GM12892 (cell line): ENCODE data around the gene CCDC57.

Experiments
- DNase-seq: peaks from one replicate; pipeline ENCODE4 v3.0.0; 2011; ENCODE audit not compliant: insufficient read length
- FAIRE-seq: peaks from 2 replicates; lab custom pipeline; 2011; peaks lifted over from hg19 to GRCh38; lab: Jason Lieb, UNC
- POLR2A ChIP-seq: IDR thresholded peaks from 2 replicates; pipeline ENCODE4 v1.6.1; 2011; ENCODE audit warnings: low read depth, low read length, control low read depth
- POLR2AphosphoS5 ChIP-seq: IDR thresholded peaks from 2 replicates; pipeline ENCODE4 v1.6.1; 2011; ENCODE audit warnings: low read depth, low read length, control low read depth
- TAF1 ChIP-seq: IDR thresholded peaks from 2 replicates; pipeline ENCODE4 v1.6.1; 2011; ENCODE audit warnings: low read depth, mild to moderate bottlenecking, control low read depth, low read length, borderline replicate concordance

Gene CCDC57

GRCh38 chr17:82091264-82092066 is 121.2 kb downstream of the CCDC57 start:
- TF ChIP-seq POLR2A (no peak), POLR2AphosphoS5 (no peak), TAF1 (no peak)
- FAIRE-seq, result no peak
- DNase-seq, result no peak

DNA sequence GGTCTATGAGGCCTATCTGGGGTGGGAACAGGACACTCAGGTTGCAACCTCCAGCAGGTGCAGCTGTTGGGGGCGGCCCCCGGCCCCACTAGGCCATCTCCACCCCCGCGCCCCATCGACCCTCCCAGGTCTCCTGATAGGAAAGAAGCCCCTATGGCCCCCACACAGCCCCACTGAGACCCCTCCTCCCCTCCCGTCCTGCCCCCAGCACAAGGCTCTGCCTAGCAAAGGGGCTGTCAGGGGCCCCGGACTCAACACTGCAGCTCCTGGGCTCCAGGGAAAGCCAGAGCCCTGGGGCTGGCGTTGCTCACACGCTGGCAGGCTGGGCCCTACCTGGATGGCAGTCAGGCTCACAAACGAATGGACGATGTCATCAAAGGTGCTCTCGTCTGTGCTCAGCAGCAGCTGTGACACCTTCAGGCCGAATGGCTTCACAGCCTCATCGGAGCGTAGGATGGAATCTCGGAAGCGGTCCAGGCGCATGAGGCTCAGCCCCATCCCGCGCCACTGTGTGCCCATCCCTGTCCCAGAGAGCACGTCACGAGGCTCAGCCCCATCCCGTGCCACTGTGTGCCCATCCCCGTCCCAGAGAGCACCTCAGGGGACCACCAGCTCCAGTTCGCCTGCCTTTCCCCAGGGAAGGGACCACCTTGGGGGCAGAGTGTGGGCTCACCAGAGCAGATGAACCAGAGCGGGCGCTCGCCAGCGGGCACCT is 121.9 kb downstream of the CCDC57 start:
- no peak for DNase-seq
- no peak for FAIRE-seq
- no peak for TF ChIP-seq TAF1
- TF ChIP-seq POLR2AphosphoS5, result no peak
- TF ChIP-seq POLR2A, result no peak; the same call in 1 of the 2 replicates

DNA sequence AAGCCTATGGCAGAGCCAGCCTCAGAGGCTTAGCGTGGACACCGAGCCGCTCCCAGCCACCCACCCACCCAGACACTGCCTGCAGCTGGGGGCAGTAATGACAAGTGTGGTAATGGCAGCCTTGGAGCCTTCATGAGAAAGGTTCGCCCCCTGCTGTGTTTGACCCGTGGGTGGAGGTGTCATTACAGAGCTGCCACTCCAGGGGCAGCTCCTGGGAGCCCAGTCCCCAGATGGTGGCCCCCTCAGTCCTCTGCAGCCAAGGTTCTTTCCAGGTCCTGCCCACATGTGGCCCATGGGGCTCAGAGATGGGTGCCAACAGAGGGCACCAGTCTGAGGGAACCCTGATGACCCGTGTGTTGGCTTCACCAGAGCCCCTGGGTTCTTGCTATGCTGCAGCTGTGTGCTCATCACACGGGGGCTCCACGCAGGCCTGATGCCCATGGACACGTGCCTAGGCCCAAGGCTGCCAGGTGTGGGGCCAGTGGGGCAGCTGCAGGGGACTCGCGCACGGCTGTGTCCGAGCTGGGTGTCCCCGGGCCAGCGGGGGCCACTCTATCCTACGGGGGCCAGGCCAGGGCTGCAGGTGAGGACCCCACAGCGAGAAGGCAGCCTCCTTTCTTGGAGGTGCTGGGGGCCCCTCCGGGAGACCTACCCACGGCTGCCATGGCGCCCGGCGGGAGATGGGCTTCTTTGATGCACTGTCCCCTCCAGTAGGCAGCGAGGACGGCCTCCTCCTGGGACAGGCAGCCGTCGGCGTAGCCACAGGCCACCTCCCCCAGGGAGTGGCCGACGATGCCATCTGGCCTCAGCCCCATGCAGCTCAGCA is 122.7 kb downstream of the CCDC57 start:
- FAIRE-seq, result no peak
- TF ChIP-seq TAF1 (no peak), POLR2A (no peak; the same call in 1 of the 2 replicates), POLR2AphosphoS5 (no peak)
- DNase-seq, result no peak

- no peak for FAIRE-seq
These were observed 123.6 kb downstream of the CCDC57 start for GRCh38 chr17:82088838-82089722.

DNA sequence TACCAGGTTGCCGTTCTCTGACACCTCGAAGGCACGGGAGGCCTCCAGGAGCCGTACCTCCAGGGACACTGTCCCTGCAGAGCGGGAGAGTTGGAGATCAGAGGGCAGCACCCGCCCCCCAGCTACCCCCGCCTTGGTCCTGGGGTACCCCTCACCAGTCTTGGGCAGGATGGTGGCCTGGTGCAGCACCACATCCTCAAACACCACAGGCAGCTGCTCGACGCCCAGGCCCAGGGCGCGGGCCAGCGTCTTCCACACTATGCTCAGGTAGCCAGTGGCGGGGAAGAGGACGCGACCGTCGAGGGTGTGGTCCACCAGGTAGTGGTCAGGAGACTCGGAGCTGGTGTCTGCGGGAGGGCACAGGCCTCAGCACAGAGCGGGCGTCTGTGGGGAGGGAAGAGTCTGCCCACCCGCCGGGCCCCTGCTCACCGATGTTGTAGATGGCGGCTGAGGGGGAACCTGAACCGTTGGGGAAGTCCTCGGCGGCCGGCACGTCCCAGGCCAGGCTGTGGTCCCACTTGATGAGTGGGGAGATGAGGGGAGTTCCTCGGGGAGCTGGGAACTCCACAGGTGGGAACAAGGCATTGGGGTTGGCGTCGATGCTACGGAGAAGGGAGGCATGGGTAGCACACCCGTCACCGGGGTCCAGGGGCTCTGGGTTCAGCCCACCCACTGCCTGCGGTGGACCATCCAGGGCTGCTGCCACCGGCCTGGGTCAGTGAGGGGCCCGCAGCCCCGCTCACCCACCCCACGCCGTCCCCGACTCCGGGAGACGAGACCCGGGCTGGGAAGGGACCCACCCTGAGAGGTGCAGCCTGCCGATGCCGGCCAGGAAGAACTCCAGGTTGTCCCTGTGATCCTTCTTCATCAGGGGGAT is 124.4 kb downstream of the CCDC57 start:
- no peak for TF ChIP-seq POLR2AphosphoS5
- no peak; the same call in 1 of the 2 replicates for TF ChIP-seq POLR2A
- TF ChIP-seq TAF1, result no peak
- DNase-seq (no peak), FAIRE-seq (no peak)

More at GRCh38 chr17:82088838-82089722, 123.6 kb downstream of the CCDC57 start:
- DNase-seq, result no peak
- TF ChIP-seq POLR2AphosphoS5, result no peak
- TF ChIP-seq TAF1, result no peak
- TF ChIP-seq POLR2A, result no peak; the same call in 1 of the 2 replicates

GRCh38 chr17:82086941-82087906 is 125.4 kb downstream of the CCDC57 start:
- TF ChIP-seq POLR2A, result no peak
- no peak for TF ChIP-seq POLR2AphosphoS5
- TF ChIP-seq TAF1, result no peak
- FAIRE-seq (no peak), DNase-seq (no peak)

GRCh38 chr17:82085931-82086764 is 126.5 kb downstream of the CCDC57 start:
- FAIRE-seq, result no peak
- DNase-seq, result no peak
- TF ChIP-seq TAF1, result no peak
- peak; percentile 16; the same call in 1 of the 2 replicates for TF ChIP-seq POLR2AphosphoS5
- TF ChIP-seq POLR2A, result peak; percentile 21; the same call in 1 of the 2 replicates
